ENCODE measurements around the gene SLC9B1. TPM values are rescaled to one million over a fixed set of nuclear protein-coding genes. Genes with fewer than 3 reads are reported as not detected.

SLC9B1 gene
- polyA plus RNA-seq, 1 experiment = 0.35 TPM

GRCh38 chr4:103012060-103012459 lies 7.4 kb downstream of the SLC9B1 start:
- ChIA-PET CTCF (interaction anchor here (1.2 to 5.0 kb wide), 3 partner anchors 79 to 563 kb away, joined by 3 to 34 read pairs (median 20); no protein-coding TSS in a partner anchor), POLR2A (no interaction called here)
- Histone ChIP-seq H3K9me3 (ENCODE audit: control insufficient read depth, insufficient read depth, low read length) (no peaks in the 10 kb centered on the region), H3K27ac (ENCODE audit: low read depth, low read length) (no peak overlapping the region), H3K27me3 (ENCODE audit: control insufficient read depth, insufficient read depth, low read length) (no peaks in the 10 kb centered on the region), H3K4me3 (ENCODE audit: low read depth, low read length) (no peak overlapping the region)
- no peak for TF ChIP-seq CTCF (IDR thresholded peaks at IDR 0.05; ENCODE audit: low read depth, low read length)
- DNase-seq (ENCODE audit: low read depth, low spot score) = peak; percentile 62

GRCh38 chr4:103011378-103012025 lies 8.0 kb downstream of the SLC9B1 start:
- DNase-seq (ENCODE audit: low read depth, low spot score) = no peak
- POLR2A ChIA-PET = interaction anchor here (1.1 kb wide), 1 partner anchor 185 kb away, joined by 4 read pairs; the partner anchor contains the start of gene UBE2D3

GRCh38 chr4:103010804-103011203 lies 8.7 kb downstream of the SLC9B1 start:
- DNase-seq (ENCODE audit: low read depth, low spot score) = no peak
- Histone ChIP-seq H3K27ac (ENCODE audit: low read depth, low read length) (no peak overlapping the region), H3K27me3 (ENCODE audit: control insufficient read depth, insufficient read depth, low read length) (no peaks in the 10 kb centered on the region), H3K4me3 (ENCODE audit: low read depth, low read length) (no peak overlapping the region), H3K9me3 (ENCODE audit: control insufficient read depth, insufficient read depth, low read length) (no peaks in the 10 kb centered on the region)
- ChIA-PET CTCF (interaction anchor here (0.7 to 5.0 kb wide), 4 partner anchors 80 to 580 kb away, joined by 3 to 34 read pairs (median 14); no protein-coding TSS in a partner anchor), POLR2A (interaction anchor here (1.1 kb wide), 1 partner anchor 184 kb away, joined by 4 read pairs; the partner anchor contains the start of gene UBE2D3)
- TF ChIP-seq CTCF (IDR thresholded peaks at IDR 0.05; ENCODE audit: low read depth, low read length) = no peak

More at GRCh38 chr4:103011378-103012025, 8.0 kb downstream of the SLC9B1 start:
- Histone ChIP-seq H3K4me3 (ENCODE audit: low read depth, low read length) (no peak overlapping the region), H3K9me3 (ENCODE audit: control insufficient read depth, insufficient read depth, low read length) (no peaks in the 10 kb centered on the region), H3K27ac (ENCODE audit: low read depth, low read length) (no peak overlapping the region), H3K27me3 (ENCODE audit: control insufficient read depth, insufficient read depth, low read length) (no peaks in the 10 kb centered on the region)
- CTCF ChIA-PET = interaction anchor here (0.7 to 5.0 kb wide), 4 partner anchors 80 to 581 kb away, joined by 3 to 34 read pairs (median 14); no protein-coding TSS in a partner anchor
- no peak for TF ChIP-seq CTCF (IDR thresholded peaks at IDR 0.05; ENCODE audit: low read depth, low read length)

- H3K27ac ChIP-seq (ENCODE audit: low read depth, low read length) = no peak overlapping the region
- H3K4me3 ChIP-seq (ENCODE audit: low read depth, low read length) = no peak overlapping the region
- ChIA-PET CTCF (interaction anchor here (0.6 to 3.4 kb wide), 12 partner anchors 9 to 585 kb away, joined by 3 to 50 read pairs (median 4); no protein-coding TSS in a partner anchor), POLR2A (no interaction called here)
- peak; percentile 50 for DNase-seq (ENCODE audit: low read depth, low spot score)
- H3K9me3 ChIP-seq (ENCODE audit: control insufficient read depth, insufficient read depth, low read length) = no peaks in the 10 kb centered on the region
- no peaks in the 10 kb centered on the region for H3K27me3 ChIP-seq (ENCODE audit: control insufficient read depth, insufficient read depth, low read length)
- TF ChIP-seq CTCF (IDR thresholded peaks at IDR 0.05; ENCODE audit: low read depth, low read length) = peak; percentile 83
Measured at GRCh38 chr4:103008875-103009729, 10.4 kb downstream of the SLC9B1 start.

Data from AG04450 (cell line).